Epithelial cell of esophagus (primary cell): ENCODE results near the gene SLFN14.
A peak's percentile ranks its signal among the peaks of the same experiment; 100 is the strongest.
"Not testable (repeated sequence)": the region's sequence is repeated elsewhere in the genome, so short reads cannot be mapped to it uniquely, and the experiment has no call there.

Experiments used
- DNase-seq: peaks from one replicate; pipeline ENCODE4 v3.0.0; 2010; ENCODE audit warnings: low read depth
- H3K4me3 ChIP-seq: 2 replicates; pipeline ENCODE4 v1.5.1; 2011; ENCODE audit warnings: mild to moderate bottlenecking, low read length, control low read depth
- TF ChIP-seq, protein P1 (sequence below): IDR thresholded peaks from 2 replicates; pipeline ENCODE4 v1.5.1; 2011; ENCODE audit warnings: low read depth, mild to moderate bottlenecking, low read length, control low read depth, inconsistent platforms; ENCODE audit not compliant: insufficient read depth; ENCODE audit errors: missing control alignments

The SLFN14 gene

DNA sequence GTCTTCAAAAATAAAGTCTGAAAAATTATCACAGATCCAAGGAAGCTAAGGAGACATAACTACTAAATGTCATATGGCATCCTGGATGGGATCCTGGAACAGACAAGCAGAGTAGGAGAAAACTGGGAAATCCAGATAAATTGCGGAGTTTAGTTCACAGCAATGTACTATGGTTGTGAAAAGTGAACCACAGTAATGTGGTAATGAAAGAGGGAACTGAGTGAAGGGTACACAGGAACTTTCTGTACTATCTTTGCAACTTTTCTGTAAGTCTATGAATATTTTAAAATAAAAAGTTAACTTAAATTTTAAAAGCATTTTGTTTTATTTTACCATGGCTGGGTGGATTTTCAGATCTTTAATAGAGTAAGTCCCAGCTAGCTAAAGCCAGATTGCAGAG is 39.5 kb downstream of the SLFN14 start:
- DNase-seq, result no peak
- no peak overlapping the region for H3K4me3 ChIP-seq
- TF ChIP-seq, protein P1, sequence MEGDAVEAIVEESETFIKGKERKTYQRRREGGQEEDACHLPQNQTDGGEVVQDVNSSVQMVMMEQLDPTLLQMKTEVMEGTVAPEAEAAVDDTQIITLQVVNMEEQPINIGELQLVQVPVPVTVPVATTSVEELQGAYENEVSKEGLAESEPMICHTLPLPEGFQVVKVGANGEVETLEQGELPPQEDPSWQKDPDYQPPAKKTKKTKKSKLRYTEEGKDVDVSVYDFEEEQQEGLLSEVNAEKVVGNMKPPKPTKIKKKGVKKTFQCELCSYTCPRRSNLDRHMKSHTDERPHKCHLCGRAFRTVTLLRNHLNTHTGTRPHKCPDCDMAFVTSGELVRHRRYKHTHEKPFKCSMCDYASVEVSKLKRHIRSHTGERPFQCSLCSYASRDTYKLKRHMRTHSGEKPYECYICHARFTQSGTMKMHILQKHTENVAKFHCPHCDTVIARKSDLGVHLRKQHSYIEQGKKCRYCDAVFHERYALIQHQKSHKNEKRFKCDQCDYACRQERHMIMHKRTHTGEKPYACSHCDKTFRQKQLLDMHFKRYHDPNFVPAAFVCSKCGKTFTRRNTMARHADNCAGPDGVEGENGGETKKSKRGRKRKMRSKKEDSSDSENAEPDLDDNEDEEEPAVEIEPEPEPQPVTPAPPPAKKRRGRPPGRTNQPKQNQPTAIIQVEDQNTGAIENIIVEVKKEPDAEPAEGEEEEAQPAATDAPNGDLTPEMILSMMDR, result no peak

DNA sequence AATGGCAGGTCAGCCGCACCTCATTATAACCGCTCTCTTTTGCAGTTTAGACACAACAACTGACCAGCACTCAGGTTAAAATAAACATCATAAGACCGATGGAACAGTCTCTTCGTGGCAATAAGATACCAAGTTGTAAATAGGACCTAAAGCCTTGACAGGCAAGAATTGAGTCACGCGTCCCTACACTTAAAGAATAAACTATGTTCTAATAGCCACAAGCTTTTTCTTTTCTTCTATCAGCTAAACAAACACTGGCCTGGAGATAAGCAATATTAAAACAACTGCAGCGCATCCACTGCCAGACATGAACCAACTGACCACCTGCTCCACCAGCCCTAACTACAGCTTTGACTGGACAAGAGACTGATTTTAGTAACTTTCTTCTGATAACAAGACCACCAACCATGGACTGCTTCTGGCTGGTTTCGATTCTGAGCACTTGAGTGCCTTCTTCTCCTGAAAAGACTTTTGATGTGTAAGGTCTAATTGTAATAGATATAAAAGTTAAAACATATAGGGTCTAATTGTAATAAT is 40.6 kb downstream of the SLFN14 start:
- TF ChIP-seq, protein P1, result no peak
- no peak for DNase-seq
- H3K4me3 ChIP-seq, result no peak overlapping the region

DNA sequence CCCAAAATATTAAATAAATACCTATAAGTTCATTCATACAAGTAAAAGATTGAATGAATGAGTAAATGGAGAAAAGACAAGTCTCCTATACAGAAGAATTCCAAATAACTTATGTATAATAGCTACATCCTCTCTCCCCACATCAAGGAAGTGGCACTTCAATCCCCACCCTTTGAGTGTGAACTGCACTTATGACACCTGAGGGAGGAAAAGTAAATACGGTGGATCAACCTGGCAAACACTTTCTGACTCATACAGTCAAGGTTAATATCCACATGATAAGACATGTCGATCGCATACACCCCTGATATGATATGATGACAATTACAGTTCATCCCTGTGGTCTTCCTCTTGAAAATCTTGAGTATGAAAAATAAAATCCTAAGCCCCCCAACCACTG is 41.2 kb downstream of the SLFN14 start:
- no peak overlapping the region for H3K4me3 ChIP-seq
- TF ChIP-seq, protein P1, result no peak
- peak; percentile 83 for DNase-seq

DNA sequence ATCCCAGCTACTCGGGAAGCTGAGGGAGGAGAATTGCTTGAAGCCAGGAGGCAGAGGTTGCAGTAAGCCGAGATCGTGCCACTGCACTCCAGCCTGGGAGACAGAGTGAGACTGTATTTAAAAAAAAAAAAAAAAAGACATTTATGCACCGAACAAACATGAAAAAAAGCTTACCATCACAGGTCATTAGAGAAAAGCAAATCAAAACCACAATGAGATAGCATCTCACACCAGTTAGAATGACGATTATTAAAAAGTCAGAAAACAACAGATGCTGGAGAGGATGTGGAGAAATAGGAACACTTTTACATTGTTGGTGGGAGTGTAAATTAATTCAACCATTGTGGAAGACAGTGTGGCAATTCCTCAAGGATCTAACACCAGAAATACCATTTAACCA is 42.2 kb downstream of the SLFN14 start:
- not testable (repeated sequence) for H3K4me3 ChIP-seq, DNase-seq

DNA sequence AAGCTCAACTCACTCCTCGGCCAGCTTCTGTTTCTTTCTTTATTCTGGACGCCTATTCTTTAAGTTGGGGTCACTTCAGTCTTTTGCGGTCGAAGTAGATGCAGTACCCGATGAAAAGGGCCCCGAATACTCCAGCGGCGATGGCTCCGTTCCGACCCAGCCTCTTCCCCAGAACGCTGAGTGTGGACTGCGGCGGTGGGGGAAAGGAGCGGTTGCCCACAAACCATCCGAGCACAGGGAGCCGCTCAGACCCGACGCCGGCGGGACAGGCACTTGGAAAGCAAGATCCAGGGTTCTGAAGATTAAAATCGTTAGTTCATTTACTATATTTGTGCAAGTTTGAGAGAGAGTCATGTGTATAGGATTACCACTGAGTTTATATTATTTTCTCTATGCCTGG is 45.6 kb downstream of the SLFN14 start:
- DNase-seq, result no peak
- H3K4me3 ChIP-seq, result no peak overlapping the region
- TF ChIP-seq, protein P1, result no peak

DNA sequence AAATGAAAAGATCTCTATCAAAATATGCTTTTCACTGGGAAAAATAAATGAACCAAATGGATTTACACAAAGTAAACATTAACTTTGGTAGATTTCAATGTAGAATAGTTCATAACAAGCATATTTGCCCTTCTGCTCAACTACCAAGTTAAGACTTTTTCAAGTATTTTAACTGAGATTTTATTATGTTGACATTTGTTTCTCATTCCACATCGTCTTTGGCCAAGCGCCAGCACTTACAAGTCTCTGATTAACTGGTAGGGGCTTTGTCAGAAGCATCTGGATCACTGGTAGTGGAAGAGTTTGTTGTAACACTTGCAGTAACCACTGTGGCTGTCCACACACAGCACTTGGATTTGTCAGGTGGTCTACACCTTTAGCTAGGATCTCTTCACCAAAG is 46.1 kb downstream of the SLFN14 start:
- TF ChIP-seq, protein P1, result no peak

More for the DNA sequence above, 46.1 kb downstream of the SLFN14 start:
- no peak overlapping the region for H3K4me3 ChIP-seq
- DNase-seq, result no peak
